Suprapubic skin (tissue), 3 donors: ENCODE measurements around the gene CENATAC.

Experiments used
- CTCF ChIP-seq, 2 donors: fragments of 200-600 bp in 1 of 2; fragments of 450-650 bp in 1 of 2; sonication (generic) in 1 of 2; IDR thresholded peaks; one replicate each; pipeline ENCODE4 v1.5.1; 2016 to 2019; ENCODE audit warnings: antibody characterized with exemption in 2 of 2, mild to moderate bottlenecking in 1 of 2, moderate library complexity in 1 of 2
- POLR2A ChIP-seq, 2 donors: fragments of 450-650 bp; IDR thresholded peaks; one replicate each; pipeline ENCODE4 v1.6.1; 2017; ENCODE audit warnings: antibody characterized with exemption in 2 of 2, mild to moderate bottlenecking in 2 of 2, moderate library complexity in 2 of 2

GRCh38 chr11:118988280-118988679 lies 9.7 kb upstream of the CENATAC start:
- TF ChIP-seq CTCF (IDR thresholded peaks at IDR 0.05) (no peak), POLR2A (IDR thresholded peaks at IDR 0.05) (no peak)
